CD1c-positive myeloid dendritic cell (primary cell): ENCODE results near the gene SPINT1.

Source experiments
- DNase-seq: peaks from one replicate; pipeline ENCODE4 v3.0.0-alpha.2; 2016; ENCODE audit errors: extremely low spot score

Gene SPINT1

DNA sequence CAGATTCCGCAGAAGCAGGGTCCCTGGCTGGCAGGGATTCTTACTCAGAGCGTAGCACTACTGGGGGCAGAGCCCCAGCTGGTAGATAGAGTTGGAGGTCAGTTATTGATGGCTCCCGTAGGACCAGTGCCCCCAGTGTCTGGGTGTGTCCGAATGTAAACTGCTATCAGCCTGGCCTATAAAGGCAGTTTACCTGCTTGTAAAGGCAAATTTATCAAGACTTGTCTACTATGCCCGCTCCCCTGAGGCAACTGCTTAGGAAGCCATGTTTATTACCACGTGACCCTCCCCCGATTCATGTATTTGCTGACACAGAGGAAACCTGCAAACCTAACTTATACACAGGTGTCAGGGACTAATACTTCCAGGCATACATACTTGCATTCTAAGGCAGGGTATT lies 14.7 kb upstream of the SPINT1 start:
- DNase-seq: no peak

DNA sequence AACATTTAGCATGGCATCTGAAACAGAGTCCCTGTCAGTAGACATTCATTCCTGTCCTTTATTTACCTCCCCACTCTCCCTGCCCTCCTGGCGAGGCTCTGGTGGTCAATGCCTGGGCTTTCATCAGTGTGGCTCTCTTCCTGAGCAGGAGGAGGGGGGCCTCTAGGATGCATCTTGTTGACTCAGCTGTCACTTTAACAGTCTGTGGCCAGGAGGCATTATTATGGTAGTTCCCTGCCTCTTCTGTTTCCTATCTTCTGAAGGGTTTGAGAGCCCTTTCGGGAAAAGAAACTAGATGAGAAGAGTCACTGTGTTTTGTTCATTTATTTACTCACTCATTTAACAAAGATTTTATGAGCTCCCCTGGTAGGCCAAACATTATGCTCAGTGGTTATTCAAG lies 13.0 kb upstream of the SPINT1 start:
- no peak for DNase-seq

DNA sequence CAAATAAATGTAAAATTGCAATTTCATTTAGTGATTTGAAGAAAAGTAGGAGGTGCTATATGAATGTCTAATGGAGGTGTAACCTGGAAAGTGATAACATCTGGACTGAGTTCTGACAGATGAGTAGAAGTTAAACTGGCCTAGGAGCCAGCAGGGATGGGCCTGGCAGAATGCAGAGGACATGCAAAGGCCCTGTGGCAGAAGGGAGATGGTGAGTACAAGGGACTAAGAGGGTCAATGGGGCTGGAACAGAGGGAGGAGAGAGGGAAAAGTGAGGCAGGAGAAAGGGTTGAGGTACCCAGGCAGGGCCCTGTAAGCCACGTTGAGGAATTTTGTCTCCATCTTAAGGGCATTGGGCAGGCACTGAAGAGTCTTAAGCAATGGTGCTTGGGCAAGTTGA lies 12.0 kb upstream of the SPINT1 start:
- DNase-seq: no peak

DNA sequence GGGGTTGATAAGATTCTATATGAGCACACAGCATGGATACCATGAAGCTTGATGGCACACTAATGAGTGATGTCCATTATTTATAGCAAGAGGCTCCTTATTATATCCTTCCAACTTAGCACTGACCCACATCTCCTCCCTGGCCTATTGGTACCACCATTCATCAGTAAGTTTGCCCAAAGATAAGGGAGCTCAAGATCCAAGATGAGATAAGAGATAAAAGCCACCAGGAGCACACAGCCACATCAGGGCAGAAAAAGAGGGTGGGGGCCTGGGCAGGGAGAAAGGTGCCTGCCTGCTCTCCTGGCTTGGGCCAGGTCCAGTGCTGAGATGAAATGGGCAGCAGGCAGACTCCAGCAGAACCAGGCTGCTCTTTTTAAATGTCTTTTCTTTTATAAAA lies 10.9 kb upstream of the SPINT1 start:
- DNase-seq: no peak

DNA sequence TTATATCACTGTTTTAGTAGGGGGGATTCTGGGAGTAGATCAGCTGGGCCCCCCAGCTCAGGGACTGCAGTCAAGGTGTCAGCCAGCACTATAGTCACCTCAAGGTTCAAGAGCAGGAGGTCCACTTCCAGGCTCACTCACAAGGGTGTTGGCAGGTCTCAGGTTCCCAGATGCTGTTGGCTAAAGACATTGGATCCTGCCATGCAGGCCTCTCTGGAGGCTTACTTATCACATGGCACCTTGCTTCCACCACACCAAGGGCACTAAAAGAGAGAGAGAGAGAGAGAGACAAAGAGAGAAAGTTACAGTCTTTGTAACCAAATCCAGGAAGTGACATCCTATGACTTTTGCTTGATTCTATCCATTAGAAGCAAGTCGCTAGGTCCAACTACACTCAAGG lies 7.8 kb upstream of the SPINT1 start:
- DNase-seq: no peak

DNA sequence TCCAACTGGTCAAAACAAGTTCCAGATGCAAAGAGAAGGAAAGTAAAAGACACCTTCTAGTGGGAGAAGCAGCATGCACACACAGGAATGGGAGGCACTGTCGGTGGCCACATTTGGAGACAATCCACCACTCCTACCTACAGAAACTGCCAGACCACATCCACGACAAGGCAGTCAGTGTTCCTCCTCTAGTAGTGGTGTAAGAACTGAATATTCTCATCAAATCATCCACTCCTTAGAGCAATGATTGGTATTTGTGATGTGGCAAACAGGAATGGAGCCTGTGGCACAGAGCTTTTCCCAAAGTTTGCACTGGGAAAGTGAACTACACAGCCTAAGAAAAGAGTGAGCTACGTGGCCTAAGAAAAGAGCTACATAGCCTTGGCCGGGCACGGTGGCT lies 5.1 kb upstream of the SPINT1 start:
- DNase-seq: no peak

DNA sequence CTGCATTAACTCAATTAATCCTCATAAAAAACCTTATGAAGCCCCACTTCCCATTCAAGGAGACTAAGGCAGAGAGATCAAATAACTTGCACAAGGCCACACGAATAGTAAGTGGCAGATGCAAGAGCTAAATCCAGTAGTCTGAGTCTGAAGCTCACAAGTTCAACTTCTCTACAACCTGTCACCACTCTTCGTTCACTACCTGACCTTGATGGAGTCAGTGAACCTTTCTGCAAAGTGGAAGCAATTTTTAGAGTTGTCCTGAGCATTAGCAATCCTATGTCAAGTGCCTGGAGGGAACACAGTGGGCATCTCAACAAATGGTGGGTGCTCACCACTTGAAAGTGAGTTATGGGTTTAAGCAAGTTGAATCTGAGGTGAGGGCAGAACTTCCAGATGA lies 2.1 kb upstream of the SPINT1 start:
- no peak for DNase-seq

DNA sequence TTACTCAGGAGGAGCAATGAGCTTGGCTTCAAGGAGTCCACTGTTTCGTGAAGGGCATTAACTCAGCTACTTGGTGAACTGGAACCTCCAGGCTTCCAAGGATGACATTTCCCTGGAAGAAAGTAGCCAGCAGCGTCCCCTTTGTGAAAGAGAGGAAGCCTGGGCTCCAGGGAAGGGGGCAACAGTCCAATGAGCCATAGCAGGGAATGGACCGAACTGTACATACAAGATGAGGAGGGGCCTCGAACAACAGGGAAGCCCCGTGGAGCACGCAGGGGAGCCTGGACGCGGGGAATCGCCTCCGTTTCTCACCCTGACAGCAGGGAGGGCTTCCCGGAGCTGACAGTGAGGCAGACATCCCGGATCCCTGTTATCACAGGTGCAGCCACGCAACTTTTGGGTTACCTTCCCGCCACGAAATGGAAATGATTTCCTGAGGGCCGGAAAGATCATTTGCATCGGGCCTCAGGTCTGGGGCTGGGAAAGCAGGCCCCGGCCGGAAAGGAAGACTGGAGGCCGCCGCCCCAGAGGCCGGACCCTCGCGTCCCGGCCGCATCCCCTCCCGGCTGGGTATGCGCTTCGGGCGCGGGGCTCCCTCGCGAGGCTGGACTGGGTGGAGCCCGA lies 475 bp upstream of the SPINT1 start:
- no peak for DNase-seq

DNA sequence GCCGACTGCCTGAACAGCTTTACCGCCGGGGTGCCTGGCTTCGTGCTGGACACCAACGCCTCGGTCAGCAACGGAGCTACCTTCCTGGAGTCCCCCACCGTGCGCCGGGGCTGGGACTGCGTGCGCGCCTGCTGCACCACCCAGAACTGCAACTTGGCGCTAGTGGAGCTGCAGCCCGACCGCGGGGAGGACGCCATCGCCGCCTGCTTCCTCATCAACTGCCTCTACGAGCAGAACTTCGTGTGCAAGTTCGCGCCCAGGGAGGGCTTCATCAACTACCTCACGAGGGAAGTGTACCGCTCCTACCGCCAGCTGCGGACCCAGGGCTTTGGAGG lies 815 bp downstream of the SPINT1 start:
- peak; percentile 70 for DNase-seq

DNA sequence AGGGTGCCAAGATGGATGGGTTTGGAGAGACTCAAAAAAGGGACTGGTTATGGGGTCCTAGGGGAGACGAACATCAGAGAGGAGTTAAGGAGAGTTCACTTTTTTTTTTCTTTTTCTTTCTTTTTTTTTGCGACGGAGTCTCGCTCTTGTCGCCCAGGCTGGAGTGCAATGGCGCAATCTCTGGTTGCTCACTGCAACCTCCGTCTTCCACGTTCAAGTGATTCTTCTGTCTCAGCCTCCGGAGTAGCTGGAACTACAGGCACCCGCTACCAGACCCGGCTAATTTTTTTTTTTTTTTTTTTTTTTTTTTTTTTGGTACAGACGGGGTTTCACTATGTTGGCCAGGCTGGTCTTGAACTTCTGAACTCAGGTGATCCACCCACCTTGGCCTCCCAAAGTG lies 1.2 kb downstream of the SPINT1 start:
- no peak for DNase-seq

DNA sequence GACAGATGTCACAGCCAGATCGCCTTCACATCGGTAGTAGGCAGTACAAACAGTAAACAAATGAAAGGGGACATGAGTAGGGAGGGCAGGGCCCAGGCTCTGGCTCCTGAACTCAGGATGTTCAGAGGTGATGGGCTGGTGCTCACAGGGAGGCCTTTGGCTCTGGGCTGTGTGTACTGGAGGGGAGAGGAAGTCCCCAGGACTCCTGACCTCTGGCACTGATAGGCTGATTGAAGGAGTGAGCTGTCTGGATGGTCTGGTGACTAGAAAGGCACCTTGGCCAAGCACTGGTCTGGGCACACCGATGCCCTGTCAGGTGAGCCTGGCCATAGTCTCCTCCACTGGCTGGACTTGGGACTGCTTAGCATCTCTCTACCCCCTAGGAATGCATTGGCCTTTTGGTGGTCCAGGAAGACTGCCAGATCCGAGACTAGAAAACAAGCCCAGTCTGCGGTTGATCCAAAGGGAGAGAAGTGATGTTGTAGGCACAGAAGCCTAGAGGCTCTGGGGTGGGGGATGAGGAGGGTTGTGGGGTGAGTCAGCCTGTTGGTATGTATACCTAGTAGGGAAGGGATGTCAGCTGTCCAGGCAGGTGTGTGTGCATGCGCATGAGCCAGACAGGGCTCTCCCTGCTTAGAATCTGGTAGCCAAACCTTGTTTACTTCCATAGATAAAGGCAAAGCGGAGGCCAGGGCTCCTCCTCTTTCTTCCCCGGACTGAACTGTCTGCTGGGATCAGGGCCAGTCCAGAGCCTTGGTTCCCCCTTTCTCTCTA lies 1.9 kb downstream of the SPINT1 start:
- peak; percentile 23 for DNase-seq

DNA sequence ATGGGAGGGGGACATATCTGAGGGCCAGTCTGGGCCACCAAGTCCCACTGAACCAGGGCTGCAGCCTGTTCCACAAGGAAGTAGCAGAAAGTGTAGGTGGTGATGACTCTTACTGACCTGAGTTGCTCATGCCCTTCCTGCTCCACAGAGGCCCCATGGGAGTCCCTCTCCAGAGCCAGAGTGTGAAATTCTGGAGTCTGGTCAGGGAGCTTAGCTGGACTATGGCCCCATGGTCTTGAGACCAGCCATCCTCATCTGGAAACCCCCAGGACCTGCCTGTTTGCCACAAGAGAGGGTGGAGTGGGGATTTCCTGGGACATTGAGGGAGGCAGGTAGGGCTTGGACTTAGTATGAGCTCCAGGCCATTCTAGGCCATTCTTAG lies 3.0 kb downstream of the SPINT1 start:
- DNase-seq: peak; percentile 84

DNA sequence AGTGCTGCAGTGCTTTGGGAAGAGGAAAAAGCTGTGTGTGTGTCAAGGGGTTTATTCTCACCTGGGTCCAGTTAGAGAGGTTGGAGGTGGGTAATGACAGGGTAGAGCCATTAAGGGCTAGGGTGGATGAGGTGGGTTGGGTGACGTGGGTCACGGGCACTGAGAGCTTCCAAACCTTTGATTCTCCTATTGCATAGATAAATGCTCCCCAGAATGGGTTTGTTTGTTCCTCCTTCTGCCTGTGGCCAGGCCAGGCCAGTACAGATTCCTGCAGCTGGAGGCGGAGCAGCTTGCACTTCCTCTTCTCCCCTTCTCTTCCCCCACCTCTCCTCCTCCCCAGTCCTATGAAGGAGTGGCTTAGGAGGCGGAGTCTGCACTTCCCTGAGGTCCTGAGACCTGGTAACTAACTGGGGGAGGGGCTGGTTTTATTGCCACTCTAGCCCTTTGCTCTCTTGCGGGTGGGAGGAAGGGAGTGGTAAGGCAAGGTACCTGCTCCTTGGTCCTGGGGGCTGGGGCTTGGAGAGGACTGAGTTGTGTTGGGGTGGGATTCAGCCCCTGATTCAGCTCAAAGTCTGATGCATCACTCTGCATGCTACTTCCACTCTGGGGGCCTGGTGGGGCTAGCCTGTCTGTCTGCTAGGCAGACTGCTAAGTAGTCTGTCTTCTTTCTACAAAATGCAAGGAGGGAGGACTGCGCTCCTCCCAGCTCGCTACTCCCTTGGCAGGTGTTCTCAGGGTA lies 3.5 kb downstream of the SPINT1 start:
- DNase-seq: peak; percentile 92

DNA sequence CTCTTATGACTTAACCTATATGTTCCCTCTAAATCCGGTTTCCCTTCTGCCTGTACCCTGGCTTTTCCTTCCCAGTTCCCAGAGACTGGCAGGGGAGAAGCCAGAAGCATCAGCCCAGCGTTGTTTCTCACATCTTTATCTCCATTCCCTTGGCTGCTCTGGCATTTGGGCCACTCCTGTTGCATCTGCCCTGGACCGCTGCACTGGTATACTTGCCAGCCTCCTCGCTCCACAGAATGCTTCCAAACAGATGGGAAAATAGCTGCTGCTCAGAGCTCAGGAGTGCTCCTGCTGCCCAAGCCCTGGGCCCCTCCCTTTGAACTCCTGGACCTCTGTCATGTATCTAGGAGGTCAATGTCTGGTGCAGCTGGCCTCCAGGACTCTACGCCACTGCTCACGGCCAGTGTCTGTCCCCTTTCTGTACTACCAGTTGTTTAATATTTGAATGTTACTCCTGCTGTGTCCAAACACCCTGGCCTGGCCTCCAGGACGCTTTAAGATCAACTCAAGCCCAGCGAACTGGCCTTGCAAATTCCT lies 6.8 kb downstream of the SPINT1 start:
- DNase-seq: no peak

DNA sequence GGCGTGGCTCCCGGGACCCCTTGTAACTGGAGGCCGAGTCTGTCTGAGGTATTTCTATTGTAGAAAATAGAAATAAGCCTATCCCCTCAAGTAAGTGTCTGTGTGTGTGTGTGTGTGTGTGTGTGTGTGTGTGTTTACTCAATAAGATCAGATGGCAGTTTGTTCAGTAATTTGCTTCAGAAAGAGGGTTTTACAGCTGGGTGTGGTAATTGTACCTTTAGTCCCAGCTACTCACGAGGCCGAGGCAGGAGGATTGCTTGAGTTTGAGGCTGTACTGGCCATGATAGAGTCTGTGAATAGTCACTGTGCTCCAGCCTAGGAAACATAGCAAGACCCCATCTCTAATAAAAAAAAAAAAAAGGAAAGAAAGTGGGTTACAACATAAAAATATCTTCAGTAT lies 8.7 kb downstream of the SPINT1 start:
- no peak for DNase-seq

DNA sequence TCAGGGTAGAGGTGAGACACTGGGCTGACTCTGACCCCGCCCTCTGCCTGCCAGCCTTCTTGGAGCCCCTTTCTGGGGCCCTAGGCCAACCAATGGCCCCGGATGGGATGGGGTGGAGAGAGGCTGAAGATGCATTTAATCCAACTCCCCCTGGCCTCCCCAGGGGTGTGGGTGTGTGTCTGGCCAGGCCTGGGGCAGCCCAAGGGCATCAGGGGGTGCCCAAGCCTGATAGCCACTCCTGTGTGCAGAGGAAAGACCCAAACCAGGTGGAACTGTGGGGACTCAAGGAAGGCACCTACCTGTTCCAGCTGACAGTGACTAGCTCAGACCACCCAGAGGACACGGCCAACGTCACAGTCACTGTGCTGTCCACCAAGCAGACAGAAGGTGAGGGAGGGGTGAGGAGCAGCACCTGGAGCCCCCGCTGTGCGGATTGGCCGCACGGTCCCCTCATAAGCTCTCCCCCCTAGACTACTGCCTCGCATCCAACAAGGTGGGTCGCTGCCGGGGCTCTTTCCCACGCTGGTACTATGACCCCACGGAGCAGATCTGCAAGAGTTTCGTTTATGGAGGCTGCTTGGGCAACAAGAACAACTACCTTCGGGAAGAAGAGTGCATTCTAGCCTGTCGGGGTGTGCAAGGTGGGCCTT lies 9.5 kb downstream of the SPINT1 start:
- DNase-seq: no peak

DNA sequence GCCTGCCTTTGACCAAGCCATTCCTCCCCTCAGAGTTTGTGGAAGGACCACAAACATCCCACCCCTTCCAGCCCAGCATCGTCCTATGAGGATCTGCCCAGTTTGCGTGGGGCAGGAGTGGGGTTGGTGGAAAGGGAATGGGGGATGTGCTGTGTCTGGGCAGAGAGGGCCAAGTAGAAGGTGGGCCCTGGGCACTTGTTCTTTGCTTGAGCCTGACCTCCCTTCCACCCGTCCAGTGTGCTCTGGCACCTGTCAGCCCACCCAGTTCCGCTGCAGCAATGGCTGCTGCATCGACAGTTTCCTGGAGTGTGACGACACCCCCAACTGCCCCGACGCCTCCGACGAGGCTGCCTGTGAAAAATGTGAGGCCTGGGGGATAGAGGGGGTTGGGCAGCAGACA lies 10.3 kb downstream of the SPINT1 start:
- DNase-seq: no peak

DNA sequence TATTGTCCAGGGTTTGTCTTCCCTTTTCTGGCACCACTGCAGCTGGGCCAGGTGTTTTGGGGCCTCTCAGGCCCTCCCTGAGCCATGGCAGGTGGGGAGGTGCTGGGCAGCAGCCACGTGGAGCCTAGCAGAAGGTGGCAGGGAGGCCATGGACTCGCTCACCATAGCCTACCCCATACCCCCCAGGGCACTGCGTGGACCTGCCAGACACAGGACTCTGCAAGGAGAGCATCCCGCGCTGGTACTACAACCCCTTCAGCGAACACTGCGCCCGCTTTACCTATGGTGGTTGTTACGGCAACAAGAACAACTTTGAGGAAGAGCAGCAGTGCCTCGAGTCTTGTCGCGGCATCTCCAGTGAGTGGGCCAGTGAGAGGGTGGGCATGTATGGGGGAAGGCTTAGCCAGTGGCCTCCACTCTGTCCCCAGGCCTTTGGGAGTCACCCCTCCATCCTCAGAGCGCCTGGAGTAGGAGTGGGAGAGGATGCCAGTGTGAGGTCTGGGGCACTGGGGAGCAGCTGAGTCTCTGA lies 11.9 kb downstream of the SPINT1 start:
- no peak for DNase-seq

DNA sequence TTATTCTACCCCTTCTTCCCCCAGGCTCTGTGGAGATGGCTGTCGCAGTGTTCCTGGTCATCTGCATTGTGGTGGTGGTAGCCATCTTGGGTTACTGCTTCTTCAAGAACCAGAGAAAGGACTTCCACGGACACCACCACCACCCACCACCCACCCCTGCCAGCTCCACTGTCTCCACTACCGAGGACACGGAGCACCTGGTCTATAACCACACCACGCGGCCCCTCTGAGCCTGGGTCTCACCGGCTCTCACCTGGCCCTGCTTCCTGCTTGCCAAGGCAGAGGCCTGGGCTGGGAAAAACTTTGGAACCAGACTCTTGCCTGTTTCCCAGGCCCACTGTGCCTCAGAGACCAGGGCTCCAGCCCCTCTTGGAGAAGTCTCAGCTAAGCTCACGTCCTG lies 12.9 kb downstream of the SPINT1 start:
- no peak for DNase-seq

DNA sequence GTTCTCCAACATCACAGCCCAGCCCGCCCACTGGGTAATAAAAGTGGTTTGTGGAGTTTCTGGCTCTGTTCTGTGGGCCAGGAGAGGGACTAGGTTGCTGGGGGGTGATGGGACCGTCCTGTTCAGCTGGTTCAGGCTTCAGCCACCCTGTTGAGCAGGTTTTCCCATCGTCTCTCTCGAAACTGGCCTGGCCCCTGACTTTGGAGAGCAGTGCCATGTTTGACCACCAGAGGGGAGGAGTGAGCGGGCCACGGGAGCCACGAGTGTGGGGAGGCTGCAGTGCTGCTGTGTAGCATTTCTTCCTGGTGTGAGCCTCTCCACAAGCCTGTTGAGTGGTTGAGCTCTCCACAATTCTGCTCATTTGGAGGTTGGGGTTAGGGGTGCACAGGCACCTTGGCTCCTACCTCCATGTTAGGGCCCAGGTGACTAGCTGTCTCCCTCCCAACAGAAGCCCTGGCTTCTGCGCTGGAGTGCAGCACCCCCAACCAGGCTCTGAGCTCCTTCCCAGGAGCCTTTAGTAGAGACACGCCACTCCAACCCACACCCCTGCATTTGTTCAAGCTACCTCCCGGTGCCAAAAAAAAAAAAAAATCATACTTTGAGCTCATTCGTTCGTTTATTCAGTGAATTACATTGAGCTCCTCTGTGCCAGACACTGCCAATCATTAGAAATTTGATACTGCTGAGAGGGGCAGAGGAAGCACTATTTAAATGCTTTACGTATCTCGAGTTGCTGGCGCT lies 13.9 kb downstream of the SPINT1 start:
- peak; percentile 79 for DNase-seq

DNA sequence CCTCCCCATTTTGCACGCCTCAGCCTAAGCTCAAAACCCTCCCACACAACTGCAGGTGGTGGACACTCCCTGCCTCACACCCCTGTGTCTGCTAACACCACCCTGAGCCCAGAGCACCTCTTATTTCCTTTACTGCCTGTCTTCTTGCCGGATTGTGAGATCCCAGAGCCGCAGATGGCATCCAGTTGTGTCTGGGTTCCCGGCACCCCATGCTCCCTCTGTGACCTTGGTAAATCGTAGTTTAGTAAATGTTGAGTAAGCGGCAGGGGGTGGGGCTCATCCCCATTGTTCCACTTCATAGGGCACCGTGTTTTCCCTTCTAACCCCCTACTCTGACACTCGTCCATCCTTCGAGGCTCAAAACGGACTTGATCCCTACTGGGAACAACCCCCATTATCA lies 14.9 kb downstream of the SPINT1 start:
- DNase-seq: no peak
